Neural cell (in vitro differentiated cells): ENCODE measurements around the gene FOSL2. TPM values are rescaled to one million over a fixed set of nuclear protein-coding genes. Genes with fewer than 3 reads are reported as not detected.
A peak's percentile ranks its signal among the peaks of the same experiment; 100 is the strongest.

Source experiments
- H2AFZ ChIP-seq: fragments of 200-600, 300-800 bp; sonication (generic), shearing (Covaris generic); 2 replicates; pipeline ENCODE4 v1.6.0; 2014; ENCODE audit warnings: low read depth, mild to moderate bottlenecking, antibody characterized with exemption, low read length, moderate library complexity
- H3F3A ChIP-seq: fragments of 200-600 bp; shearing (Covaris generic); 2 replicates; pipeline ENCODE4 v1.6.1; 2016; ENCODE audit warnings: mild to moderate bottlenecking, moderate library complexity, mixed read lengths, antibody characterized with exemption, low read length; ENCODE audit not compliant: insufficient read depth, poor library complexity, severe bottlenecking
- H3K27ac ChIP-seq: fragments of 200-600, 300-800 bp; sonication (generic), shearing (Covaris generic); 2 replicates; pipeline ENCODE4 v1.5.1; 2014; ENCODE audit warnings: mild to moderate bottlenecking, low read length, moderate library complexity
- H3K27me3 ChIP-seq: fragments of 300-800, 200-600 bp; sonication (generic), shearing (Covaris generic); 2 replicates; pipeline ENCODE4 v1.6.0; 2014; ENCODE audit warnings: mild to moderate bottlenecking, low read depth, low read length, moderate library complexity; ENCODE audit not compliant: insufficient read depth
- H3K36me3 ChIP-seq: fragments of 300-800, 200-600 bp; sonication (generic), shearing (Covaris generic); 2 replicates; pipeline ENCODE4 v1.5.1; 2014; ENCODE audit warnings: mild to moderate bottlenecking, antibody characterized with exemption, low read length, moderate library complexity; ENCODE audit not compliant: insufficient read depth
- H3K4me2 ChIP-seq: fragments of 300-800, 200-600 bp; sonication (generic), shearing (Covaris generic); 2 replicates; pipeline ENCODE4 v1.6.0; 2014; ENCODE audit warnings: mild to moderate bottlenecking, low read length
- H3K4me3 ChIP-seq: fragments of 300-800, 200-600 bp; sonication (generic), shearing (Covaris generic); 2 replicates; pipeline ENCODE4 v1.5.1; 2014; ENCODE audit warnings: mild to moderate bottlenecking, low read length, moderate library complexity
- H3K79me2 ChIP-seq: fragments of 200-600 bp; shearing (Covaris generic); replicated peaks from 2 replicates; pipeline ENCODE4 v1.6.0; 2014; ENCODE audit warnings: mild to moderate bottlenecking, low read length, moderate library complexity; ENCODE audit not compliant: insufficient read depth
- H3K9ac ChIP-seq: fragments of 300-800, 200-600 bp; sonication (generic), shearing (Covaris generic); 2 replicates; pipeline ENCODE4 v1.6.1; 2016; ENCODE audit warnings: mild to moderate bottlenecking, low read length, mixed read lengths
- H3K9me2 ChIP-seq: fragments of 200-600 bp; shearing (Covaris generic); 2 replicates; pipeline ENCODE4 v1.6.1; 2016; ENCODE audit warnings: mild to moderate bottlenecking, low read length, mixed read lengths; ENCODE audit not compliant: insufficient read depth
- H3K9me3 ChIP-seq: fragments of 200-600, 300-800 bp; sonication (generic), shearing (Covaris generic); 2 replicates; pipeline ENCODE4 v1.6.1; 2016; ENCODE audit warnings: mild to moderate bottlenecking, mixed run types, low read length, moderate library complexity, mixed read lengths
- H4K20me1 ChIP-seq: fragments of 200-600 bp; shearing (Covaris generic); 2 replicates; pipeline ENCODE4 v1.6.1; 2016; ENCODE audit warnings: mild to moderate bottlenecking, mixed run types; ENCODE audit not compliant: insufficient read depth
- EP300 ChIP-seq: fragments of 450-650 bp; conservative IDR thresholded peaks from 2 replicates; pipeline ENCODE4 v1.6.1; 2014; ENCODE audit warnings: antibody characterized with exemption, mild to moderate bottlenecking, moderate library complexity; ENCODE audit not compliant: poor library complexity, severe bottlenecking
- EZH2 ChIP-seq: fragments of 200-600, 300-800 bp; shearing (Covaris generic), sonication (generic); IDR thresholded peaks from 2 replicates; pipeline ENCODE4 v1.6.1; 2014; ENCODE audit warnings: antibody characterized with exemption, low read length, borderline replicate concordance, mild to moderate bottlenecking; ENCODE audit not compliant: insufficient read depth, poor library complexity, severe bottlenecking
- MXI1 ChIP-seq: fragments of 450-650 bp; conservative IDR thresholded peaks from 2 replicates; pipeline ENCODE4 v1.6.1; 2014; ENCODE audit warnings: antibody characterized with exemption, mild to moderate bottlenecking; ENCODE audit not compliant: poor library complexity, severe bottlenecking
- POLR2AphosphoS5 ChIP-seq: IDR thresholded peaks from 2 replicates; pipeline ENCODE4 v1.6.1; 2012
- RAD21 ChIP-seq: fragments of 450-650 bp; conservative IDR thresholded peaks from 2 replicates; pipeline ENCODE4 v1.6.1; 2014; ENCODE audit warnings: antibody characterized with exemption, mild to moderate bottlenecking, moderate library complexity
- SMC3 ChIP-seq: fragments of 450-650 bp; conservative IDR thresholded peaks from 2 replicates; pipeline ENCODE4 v1.6.1; 2014; ENCODE audit warnings: antibody characterized with exemption, mild to moderate bottlenecking, moderate library complexity; ENCODE audit not compliant: poor library complexity
- TAF1 ChIP-seq: IDR thresholded peaks from 2 replicates; pipeline ENCODE4 v1.6.1; 2012; ENCODE audit warnings: low read depth
- polyA minus RNA-seq: library from RNA; depleted of rRNA, polyadenylated mRNA; stranded (reverse); fragments of >200 nt; gene quantifications from 2 replicates; pipeline ENCODE4 v1.2.3, GENCODE V29; 2014
- polyA plus RNA-seq: library from polyadenylated mRNA; depleted of rRNA; stranded (reverse); fragments of >200 nt; gene quantifications from 2 replicates; pipeline ENCODE4 v1.2.3, GENCODE V29; 2014
- TF ChIP-seq, protein P1 (sequence below): fragments of 450-650 bp; IDR thresholded peaks from 2 replicates; pipeline ENCODE4 v1.5.1; 2014; ENCODE audit warnings: antibody characterized with exemption, mild to moderate bottlenecking, moderate library complexity; ENCODE audit not compliant: poor library complexity, severe bottlenecking
- TF ChIP-seq, protein P2 (sequence below): IDR thresholded peaks from 2 replicates; pipeline ENCODE4 v1.6.1; 2012; ENCODE audit warnings: borderline replicate concordance

FOSL2 gene
- polyA plus RNA-seq (2.0 and 2.8 TPM in 2 replicates), polyA minus RNA-seq (6.1 and 7.1 TPM in 2 replicates)

- peaks cover 14% of the 10 kb centered on the region for H3K27me3 ChIP-seq
- peak within 1 kb of the TSS; percentile 92 for H3K4me2 ChIP-seq
- peak within 1 kb of the TSS; percentile 85 for H3K4me3 ChIP-seq
- H3F3A ChIP-seq: no peaks in the 10 kb centered on the region
- peak within 1 kb of the TSS; percentile 84 for H3K27ac ChIP-seq
- TF ChIP-seq EP300 (peak; percentile 69), TAF1 (no peak), SMC3 (no peak), RAD21 (no peak), POLR2AphosphoS5 (peak; percentile 88), MXI1 (peak; percentile 97), EZH2 (no peak)
- TF ChIP-seq, protein P1, sequence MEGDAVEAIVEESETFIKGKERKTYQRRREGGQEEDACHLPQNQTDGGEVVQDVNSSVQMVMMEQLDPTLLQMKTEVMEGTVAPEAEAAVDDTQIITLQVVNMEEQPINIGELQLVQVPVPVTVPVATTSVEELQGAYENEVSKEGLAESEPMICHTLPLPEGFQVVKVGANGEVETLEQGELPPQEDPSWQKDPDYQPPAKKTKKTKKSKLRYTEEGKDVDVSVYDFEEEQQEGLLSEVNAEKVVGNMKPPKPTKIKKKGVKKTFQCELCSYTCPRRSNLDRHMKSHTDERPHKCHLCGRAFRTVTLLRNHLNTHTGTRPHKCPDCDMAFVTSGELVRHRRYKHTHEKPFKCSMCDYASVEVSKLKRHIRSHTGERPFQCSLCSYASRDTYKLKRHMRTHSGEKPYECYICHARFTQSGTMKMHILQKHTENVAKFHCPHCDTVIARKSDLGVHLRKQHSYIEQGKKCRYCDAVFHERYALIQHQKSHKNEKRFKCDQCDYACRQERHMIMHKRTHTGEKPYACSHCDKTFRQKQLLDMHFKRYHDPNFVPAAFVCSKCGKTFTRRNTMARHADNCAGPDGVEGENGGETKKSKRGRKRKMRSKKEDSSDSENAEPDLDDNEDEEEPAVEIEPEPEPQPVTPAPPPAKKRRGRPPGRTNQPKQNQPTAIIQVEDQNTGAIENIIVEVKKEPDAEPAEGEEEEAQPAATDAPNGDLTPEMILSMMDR: peak; percentile 40
- TF ChIP-seq, protein P2, sequence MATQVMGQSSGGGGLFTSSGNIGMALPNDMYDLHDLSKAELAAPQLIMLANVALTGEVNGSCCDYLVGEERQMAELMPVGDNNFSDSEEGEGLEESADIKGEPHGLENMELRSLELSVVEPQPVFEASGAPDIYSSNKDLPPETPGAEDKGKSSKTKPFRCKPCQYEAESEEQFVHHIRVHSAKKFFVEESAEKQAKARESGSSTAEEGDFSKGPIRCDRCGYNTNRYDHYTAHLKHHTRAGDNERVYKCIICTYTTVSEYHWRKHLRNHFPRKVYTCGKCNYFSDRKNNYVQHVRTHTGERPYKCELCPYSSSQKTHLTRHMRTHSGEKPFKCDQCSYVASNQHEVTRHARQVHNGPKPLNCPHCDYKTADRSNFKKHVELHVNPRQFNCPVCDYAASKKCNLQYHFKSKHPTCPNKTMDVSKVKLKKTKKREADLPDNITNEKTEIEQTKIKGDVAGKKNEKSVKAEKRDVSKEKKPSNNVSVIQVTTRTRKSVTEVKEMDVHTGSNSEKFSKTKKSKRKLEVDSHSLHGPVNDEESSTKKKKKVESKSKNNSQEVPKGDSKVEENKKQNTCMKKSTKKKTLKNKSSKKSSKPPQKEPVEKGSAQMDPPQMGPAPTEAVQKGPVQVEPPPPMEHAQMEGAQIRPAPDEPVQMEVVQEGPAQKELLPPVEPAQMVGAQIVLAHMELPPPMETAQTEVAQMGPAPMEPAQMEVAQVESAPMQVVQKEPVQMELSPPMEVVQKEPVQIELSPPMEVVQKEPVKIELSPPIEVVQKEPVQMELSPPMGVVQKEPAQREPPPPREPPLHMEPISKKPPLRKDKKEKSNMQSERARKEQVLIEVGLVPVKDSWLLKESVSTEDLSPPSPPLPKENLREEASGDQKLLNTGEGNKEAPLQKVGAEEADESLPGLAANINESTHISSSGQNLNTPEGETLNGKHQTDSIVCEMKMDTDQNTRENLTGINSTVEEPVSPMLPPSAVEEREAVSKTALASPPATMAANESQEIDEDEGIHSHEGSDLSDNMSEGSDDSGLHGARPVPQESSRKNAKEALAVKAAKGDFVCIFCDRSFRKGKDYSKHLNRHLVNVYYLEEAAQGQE: peak; percentile 55
- H3K9me3 ChIP-seq: no peaks in the 10 kb centered on the region
- peaks cover 6% of the 10 kb centered on the region for H3K79me2 ChIP-seq
- H4K20me1 ChIP-seq: no peaks in the 10 kb centered on the region
- H3K9me2 ChIP-seq: no peaks in the 10 kb centered on the region
- peak within 1 kb of the TSS; percentile 60 for H2AFZ ChIP-seq
- H3K9ac ChIP-seq: peak within 1 kb of the TSS; percentile 84
- H3K36me3 ChIP-seq: no peaks in the 10 kb centered on the region
Measured at GRCh38 chr2:28392297-28393113, at the start of gene FOSL2. TSS of gene FOSL2 (plus strand) at chr2:28392858. CDS start at chr2:28393721, 863 bp downstream.

DNA sequence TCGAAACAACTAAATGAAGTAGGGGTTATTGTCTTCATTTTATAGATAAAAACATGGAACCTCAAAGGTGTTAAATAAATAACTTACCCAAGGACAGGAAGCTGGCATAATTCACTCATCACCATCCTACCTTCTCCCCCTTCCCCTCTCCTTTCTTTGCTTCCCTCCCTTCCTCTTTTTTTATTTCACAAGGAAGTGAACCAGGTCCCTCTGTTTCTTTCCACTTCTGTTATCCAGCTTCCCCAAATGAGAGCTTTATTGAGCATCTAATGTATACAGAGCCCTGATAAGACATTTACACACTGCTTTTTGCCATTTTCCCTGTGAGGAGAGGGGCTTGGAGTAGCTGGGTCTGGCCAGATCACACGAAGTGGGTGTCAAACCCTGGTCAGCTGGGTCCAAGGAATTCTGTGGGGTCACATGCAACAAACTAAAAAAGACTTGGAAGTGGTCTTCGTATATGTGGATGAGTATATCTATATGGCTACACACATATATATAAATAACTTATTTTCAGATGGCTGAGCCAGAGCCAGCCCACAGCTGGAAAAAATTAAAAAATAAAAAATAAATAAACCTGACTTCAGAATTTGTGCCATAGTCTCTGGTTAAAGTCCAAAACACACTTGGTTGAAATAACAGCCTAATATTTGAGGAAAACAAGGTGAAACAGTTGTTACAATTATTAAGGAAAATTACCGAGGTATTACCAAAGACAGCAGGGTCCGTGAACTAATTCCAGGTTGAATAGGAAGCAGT lies 49.3 kb upstream of the FOSL2 start:
- H3K9me2 ChIP-seq: no peaks in the 10 kb centered on the region
- TF ChIP-seq EP300: no peak
- no peak for TF ChIP-seq POLR2AphosphoS5
- TF ChIP-seq EZH2: no peak
- TF ChIP-seq RAD21: no peak
- TF ChIP-seq TAF1: no peak
- TF ChIP-seq MXI1: no peak
- no peak for TF ChIP-seq SMC3
- no peak overlapping the region for H3K4me3 ChIP-seq
- no peaks in the 10 kb centered on the region for H3K79me2 ChIP-seq
- H3K27me3 ChIP-seq: no peaks in the 10 kb centered on the region
- H3K9ac ChIP-seq: no peak overlapping the region
- no peak overlapping the region for H3K4me2 ChIP-seq
- H4K20me1 ChIP-seq: no peaks in the 10 kb centered on the region
- H3K36me3 ChIP-seq: no peaks in the 10 kb centered on the region
- no peaks in the 10 kb centered on the region for H3K9me3 ChIP-seq
- H3K27ac ChIP-seq: no peak overlapping the region
- no peaks in the 10 kb centered on the region for H3F3A ChIP-seq
- H2AFZ ChIP-seq: no peak overlapping the region
